H9 (cell line): ENCODE results near the gene ROBO1. TPM values are rescaled to one million over a fixed set of nuclear protein-coding genes. Genes with fewer than 3 reads are reported as not detected.

Source experiments
- DNase-seq: peaks from one replicate; pipeline ENCODE4 v3.0.0-alpha.2; 2017
- H2AFZ ChIP-seq: one replicate; pipeline ENCODE4 v1.6.1; 2013; ENCODE audit warnings: mild to moderate bottlenecking, low read length, control low read depth, moderate library complexity
- H2AK5ac ChIP-seq: 2 replicates; pipeline ENCODE4 v1.6.1; 2013; ENCODE audit warnings: low read length, control low read depth, mixed read lengths; ENCODE audit not compliant: insufficient read length
- H2BK120ac ChIP-seq: one replicate; pipeline ENCODE4 v1.6.1; 2013; ENCODE audit warnings: low read depth, mild to moderate bottlenecking, low read length, control low read depth, inconsistent platforms; ENCODE audit not compliant: poor library complexity, severe bottlenecking
- H2BK12ac ChIP-seq: 2 replicates; pipeline ENCODE4 v1.6.1; 2013; ENCODE audit warnings: low read length, control low read depth, mixed read lengths, low read depth; ENCODE audit not compliant: insufficient read length
- H2BK15ac ChIP-seq: 2 replicates; pipeline ENCODE4 v1.6.1; 2013; ENCODE audit warnings: low read depth, low read length, control low read depth
- H2BK20ac ChIP-seq: one replicate; pipeline ENCODE4 v1.6.1; 2013; ENCODE audit warnings: low read depth, mild to moderate bottlenecking, low read length, control low read depth, inconsistent platforms; ENCODE audit not compliant: poor library complexity, severe bottlenecking
- H2BK5ac ChIP-seq: 2 replicates; pipeline ENCODE4 v1.6.1; 2013; ENCODE audit warnings: low read length, control low read depth, mixed read lengths; ENCODE audit not compliant: insufficient read length
- H3K14ac ChIP-seq: 2 replicates; pipeline ENCODE4 v1.6.1; 2013; ENCODE audit warnings: low read length, control low read depth; ENCODE audit not compliant: insufficient read depth
- H3K18ac ChIP-seq: 2 replicates; pipeline ENCODE4 v1.6.1; 2013; ENCODE audit warnings: low read depth, mild to moderate bottlenecking, mixed read lengths, low read length, control low read depth; ENCODE audit not compliant: insufficient read length
- H3K23ac ChIP-seq: 2 replicates; pipeline ENCODE4 v1.6.1; 2013; ENCODE audit warnings: low read length, control low read depth, mixed read lengths, low read depth; ENCODE audit not compliant: insufficient read length
- H3K23me2 ChIP-seq: 2 replicates; pipeline ENCODE4 v1.6.1; 2013; ENCODE audit warnings: low read depth, mild to moderate bottlenecking, mixed read lengths, low read length, control low read depth; ENCODE audit not compliant: insufficient read length, poor library complexity, severe bottlenecking
- H3K27ac ChIP-seq: 2 replicates; pipeline ENCODE4 v1.5.1; 2013; ENCODE audit warnings: low read length, control low read depth, mixed read lengths, low read depth; ENCODE audit not compliant: insufficient read length
- H3K27me3 ChIP-seq: 2 replicates; pipeline ENCODE4 v1.6.1; 2013; ENCODE audit warnings: low read length, control low read depth, inconsistent platforms; ENCODE audit not compliant: insufficient read depth
- H3K4ac ChIP-seq: 2 replicates; pipeline ENCODE4 v1.6.1; 2013; ENCODE audit warnings: low read depth, mild to moderate bottlenecking, control low read depth, inconsistent platforms, low read length, moderate library complexity
- H3K4me1 ChIP-seq: 2 replicates; pipeline ENCODE4 v1.6.1; 2013; ENCODE audit warnings: low read length, control low read depth, inconsistent platforms; ENCODE audit not compliant: insufficient read depth
- H3K4me2 ChIP-seq: 2 replicates; pipeline ENCODE4 v1.6.1; 2013; ENCODE audit warnings: low read length, control low read depth, mixed read lengths; ENCODE audit not compliant: insufficient read length, insufficient read depth
- H3K56ac ChIP-seq: 2 replicates; pipeline ENCODE4 v1.6.1; 2013; ENCODE audit warnings: low read depth, mild to moderate bottlenecking, mixed read lengths, low read length, control low read depth; ENCODE audit not compliant: insufficient read length
- H3K79me1 ChIP-seq: 2 replicates; pipeline ENCODE4 v1.6.1; 2013; ENCODE audit warnings: low read depth, mild to moderate bottlenecking, moderate library complexity, low read length, control low read depth, inconsistent platforms; ENCODE audit not compliant: insufficient read depth, poor library complexity, severe bottlenecking
- H3K79me2 ChIP-seq: 2 replicates; pipeline ENCODE4 v1.6.1; 2013; ENCODE audit warnings: low read length, control low read depth, inconsistent platforms; ENCODE audit not compliant: insufficient read depth
- H3K9ac ChIP-seq: 2 replicates; pipeline ENCODE4 v1.6.1; 2013; ENCODE audit warnings: low read length, control low read depth, mixed read lengths; ENCODE audit not compliant: insufficient read length; ENCODE audit errors: extremely low read depth
- H3K9me3 ChIP-seq: one replicate; pipeline ENCODE4 v1.6.1; 2013; ENCODE audit warnings: low read depth, low read length, inconsistent platforms; ENCODE audit not compliant: control insufficient read depth
- H3T11ph ChIP-seq: one replicate; pipeline ENCODE4 v1.6.1; 2013; ENCODE audit warnings: mild to moderate bottlenecking, low read length, control low read depth, inconsistent platforms
- H4K20me1 ChIP-seq: one replicate; pipeline ENCODE4 v1.6.1; 2013; ENCODE audit not compliant: control insufficient read depth, insufficient read length, insufficient read depth
- H4K5ac ChIP-seq: 2 replicates; pipeline ENCODE4 v1.6.1; 2013; ENCODE audit warnings: low read depth, mild to moderate bottlenecking, mixed read lengths, low read length, control low read depth; ENCODE audit not compliant: insufficient read length
- H4K8ac ChIP-seq: replicated peaks from 2 replicates; pipeline ENCODE4 v1.6.1; 2013; ENCODE audit warnings: low read length, control low read depth, mixed read lengths, low read depth; ENCODE audit not compliant: insufficient read length
- H4K91ac ChIP-seq: 2 replicates; pipeline ENCODE4 v1.6.1; 2013; ENCODE audit warnings: low read depth, mild to moderate bottlenecking, moderate library complexity, mixed read lengths, low read length, control low read depth; ENCODE audit not compliant: insufficient read length
- H3K27ac Mint-ChIP-seq, 3 experiments: 2 replicates in 2 of 3; 3 replicates in 1 of 3; pipeline ENCODE4 v1.8.0; 2020 to 2021; ENCODE audit warnings: mixed read lengths in 3 of 3, mild to moderate bottlenecking in 1 of 3, moderate library complexity in 1 of 3
- H3K27me3 Mint-ChIP-seq: 2 replicates; pipeline ENCODE4 v1.8.0; 2021; ENCODE audit warnings: low read depth, mild to moderate bottlenecking, moderate library complexity, mixed read lengths
- H3K36me3 Mint-ChIP-seq, 3 experiments: 2 replicates in 2 of 3; 3 replicates in 1 of 3; pipeline ENCODE4 v1.8.0; 2020 to 2021; ENCODE audit warnings: low read depth in 3 of 3, mixed read lengths in 3 of 3; ENCODE audit not compliant: insufficient read depth in 1 of 3
- H3K4me1 Mint-ChIP-seq, 2 experiments: 2 replicates each; pipeline ENCODE4 v1.8.0; 2020; ENCODE audit warnings: mixed read lengths in 2 of 2
- H3K4me3 Mint-ChIP-seq, 2 experiments: 2 replicates in 1 of 2; 3 replicates in 1 of 2; pipeline ENCODE4 v1.8.0; 2020 to 2021; ENCODE audit warnings: mild to moderate bottlenecking in 2 of 2, mixed read lengths in 2 of 2, moderate library complexity in 1 of 2
- H3K9me3 Mint-ChIP-seq, 2 experiments: 2 replicates in 1 of 2; 3 replicates in 1 of 2; pipeline ENCODE4 v1.8.0; 2020; ENCODE audit warnings: mild to moderate bottlenecking in 2 of 2, mixed read lengths in 2 of 2, moderate library complexity in 1 of 2
- CTCF ChIP-seq: fragments of 200-600 bp; sonication (generic); conservative IDR thresholded peaks from 3 replicates; pipeline ENCODE4 v1.8.0; 2021; ENCODE audit warnings: antibody characterized with exemption, mild to moderate bottlenecking
- WGBS: extraction: QIAGEN DNeasy Blood & Tissue Kit; methylation state at CpG from one replicate; pipeline ENCODE4 v1.1.7; 2013; ENCODE audit warnings: missing lambda C conversion rate, low lambda C conversion rate, mixed read lengths; ENCODE audit not compliant: insufficient read length; ENCODE audit errors: extremely low coverage; 5-methylcytosine and 5-hydroxymethylcytosine counted together
- total RNA-seq: library from RNA; stranded (reverse); gene quantifications from 2 replicates; pipeline ENCODE4 v1.2.1, GENCODE V29; 2021

Gene ROBO1
- total RNA-seq, 1 experiment from 2014 or later: 62.7 TPM

- no peak for DNase-seq
- no peaks in the 10 kb centered on the region for H3K36me3 Mint-ChIP-seq
- Histone ChIP-seq H3K9me3 (no peaks in the 10 kb centered on the region), H3K23me2 (no peaks in the 10 kb centered on the region), H2BK120ac (no peak overlapping the region), H4K20me1 (no peaks in the 10 kb centered on the region), H3K9ac (no peak overlapping the region), H3K27me3 (no peaks in the 10 kb centered on the region), H2BK12ac (no peak overlapping the region), H4K5ac (no peak overlapping the region), H4K8ac (no peak overlapping the region), H3K27ac (no peak overlapping the region), H3K18ac (no peak overlapping the region), H3K79me2 (no peaks in the 10 kb centered on the region), H3K14ac (no peak overlapping the region), H2BK5ac (no peak overlapping the region), H3K4me1 (no peaks in the 10 kb centered on the region; the same call in 1 of the 2 replicates), H3K79me1 (no peaks in the 10 kb centered on the region), H3K4ac (no peak overlapping the region), H3K56ac (no peak overlapping the region), H3K4me2 (no peak overlapping the region), H2BK15ac (no peak overlapping the region), H2BK20ac (no peak overlapping the region), H3K23ac (no peak overlapping the region), H3T11ph (no peak overlapping the region), H2AK5ac (no peak overlapping the region), H2AFZ (no peak overlapping the region), H4K91ac (no peak overlapping the region)
- TF ChIP-seq CTCF: no peak
- H3K27ac Mint-ChIP-seq: no peak overlapping the region
- no peaks in the 10 kb centered on the region for H3K27me3 Mint-ChIP-seq
- H3K4me1 Mint-ChIP-seq: peaks cover 3 to 9% of the 10 kb centered on the region in 2 experiments; a peak in 3 of 4 replicates
- no CpG with 5 or more reads among the region's 4 CpGs for WGBS
- no peak overlapping the region for H3K4me3 Mint-ChIP-seq
- no peaks in the 10 kb centered on the region for H3K9me3 Mint-ChIP-seq
Observed at GRCh38 chr3:79516795-79517194, 251.0 kb downstream of the ROBO1 start.
